Spleen (tissue), 11 donors: Measurements from ENCODE around the gene KRTAP10-1. TPM values are rescaled to one million over a fixed set of nuclear protein-coding genes. Genes with fewer than 3 reads are reported as not detected.
A peak's percentile ranks its signal among the peaks of the same experiment; 100 is the strongest.
"Not testable (repeated sequence)": the region's sequence is repeated elsewhere in the genome, so short reads cannot be mapped to it uniquely, and the experiment has no call there.

ENCODE experiments used
- DNase-seq: peaks from one replicate; pipeline ENCODE4 v3.0.0-alpha.2; 2020
- H3K27ac ChIP-seq, 8 donors: fragments of 200-600 bp; sonication (generic) in 7 of 8; 1 replicate in 4 of 8; 2 replicates in 4 of 8; pipeline versions ENCODE4 v1.5.0 to v1.8.0; 2016 to 2021; ENCODE audit warnings: inconsistent platforms in 4 of 8, mild to moderate bottlenecking in 4 of 8, moderate library complexity in 1 of 8
- H3K27me3 ChIP-seq, 7 donors: fragments of 200-600 bp; sonication (generic) in 6 of 7; replicated peaks in 1 of 7; 1 replicate in 4 of 7; 2 replicates in 3 of 7; pipeline versions ENCODE4 v1.5.0 to v1.8.0; 2016 to 2021; ENCODE audit warnings: inconsistent platforms in 3 of 7, mild to moderate bottlenecking in 1 of 7
- H3K36me3 ChIP-seq, 6 donors: fragments of 200-600 bp; sonication (generic) in 5 of 6; 1 replicate in 4 of 6; 2 replicates in 2 of 6; pipeline versions ENCODE4 v1.5.0 to v1.8.0; 2016 to 2021; ENCODE audit warnings: inconsistent platforms in 2 of 6
- H3K4me1 ChIP-seq, 6 donors: fragments of 200-600 bp; sonication (generic) in 5 of 6; 1 replicate in 3 of 6; 2 replicates in 3 of 6; pipeline versions ENCODE4 v1.5.0 to v1.8.0; 2016 to 2021; ENCODE audit warnings: inconsistent platforms in 3 of 6
- H3K4me3 ChIP-seq, 8 donors: fragments of 200-600 bp; sonication (generic) in 7 of 8; 1 replicate in 4 of 8; 2 replicates in 4 of 8; pipeline versions ENCODE4 v1.5.0 to v1.8.0; 2016 to 2021; ENCODE audit warnings: inconsistent platforms in 4 of 8, mild to moderate bottlenecking in 4 of 8, moderate library complexity in 2 of 8
- H3K9me3 ChIP-seq, 8 donors: fragments of 200-600 bp; sonication (generic) in 7 of 8; 1 replicate in 4 of 8; 2 replicates in 4 of 8; pipeline versions ENCODE4 v1.5.0 to v1.8.0; 2016 to 2021; ENCODE audit warnings: inconsistent platforms in 4 of 8
- POLR2A ChIP-seq, 3 donors: fragments of 450-650 bp; IDR thresholded peaks; one replicate each; pipeline ENCODE4 v1.5.1; 2017; ENCODE audit warnings: antibody characterized with exemption in 3 of 3, mild to moderate bottlenecking in 1 of 3
- POLR2AphosphoS5 ChIP-seq, 3 donors: sonication (generic); formaldehyde crosslinking; IDR thresholded peaks; one replicate each; pipeline ENCODE4 v1.5.1; 2017; ENCODE audit warnings: antibody characterized with exemption in 3 of 3
- WGBS, 5 donors: extraction: QIAGEN DNeasy Blood & Tissue Kit in 3 of 5; methylation state at CpG; one replicate each; pipeline versions ENCODE4 v1.1.5 to v1.1.7; 2013 to 2018; 5-methylcytosine and 5-hydroxymethylcytosine counted together
- intact Hi-C: fragments of 100-400 bp; cut with DNase I; formaldehyde crosslinking; loops from one replicate; pipeline ENCODE4 v1.15.0; 2023; ENCODE audit warnings: low total_unique reads
- polyA plus RNA-seq, 3 donors: library from polyadenylated mRNA; stranded (reverse); fragments of 200-250 nt; gene quantifications; one replicate each; pipeline ENCODE4 v1.2.1, GENCODE V29; 2013
- total RNA-seq, 7 donors: library from RNA; depleted of rRNA in 3 of 7; stranded (reverse); fragments of >200 nt in 3 of 7; fragmentation: NEBNext Ultra II Directional in 4 of 7; extraction: Animal tissue kit (Norgen Biotek cat#: 25700) in 4 of 7; gene quantifications; one replicate each; pipeline versions ENCODE4 v1.1.0 to v1.2.1, GENCODE V29; 2016 to 2021
- TF ChIP-seq, protein P1 (sequence below), 11 experiments: fragments of 200-600 bp in 7 of 11; fragments of 450-650 bp in 4 of 11; sonication (generic) in 4 of 11; IDR thresholded peaks in 8 of 11; conservative IDR thresholded peaks in 3 of 11; 1 replicate in 7 of 11; 2 replicates in 4 of 11; pipeline versions ENCODE4 v1.4.0 to v1.8.0; 2016 to 2021; ENCODE audit warnings: antibody characterized with exemption in 11 of 11, inconsistent platforms in 4 of 11, mild to moderate bottlenecking in 1 of 11
- donor health status: healthy with polysubstance abuse.
- donor health status: DM: no; HTN: no; CAD: no; lungs with moderate emphysema.
- donor health status: DM: no; HTN: no; CAD: no.
- donor health status: Bipolar disorder and iron deficiency.
- donor health status: healthy.
- donor health status: DM: no; HTN: no; CAD: no.
- donor health status: DM: yes; HTN: yes; CAD: no.

KRTAP10-1 gene
- total and polyA plus RNA-seq, 10 donors = not detected

DNA sequence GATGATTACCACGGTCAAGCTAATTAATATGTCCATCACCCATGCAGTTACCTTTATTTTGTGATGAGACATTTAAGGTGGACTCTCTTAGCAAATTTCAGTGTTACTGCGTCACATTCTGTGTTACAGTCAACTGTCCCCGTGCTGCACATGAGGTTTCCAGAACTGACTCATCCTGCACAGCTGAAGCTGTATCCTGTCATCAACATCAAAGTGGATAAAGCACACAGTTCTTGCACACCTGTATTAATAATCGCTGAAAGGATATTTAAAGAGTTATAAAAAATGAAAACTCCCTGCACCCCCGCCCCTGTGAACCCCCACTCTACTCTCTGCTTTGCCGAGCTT is 43.8 kb upstream of the KRTAP10-1 start:
- H3K36me3 ChIP-seq = no peaks in the 10 kb centered on the region
- H3K4me3 ChIP-seq = no peak overlapping the region
- peaks cover 0 to 25% (median 0%) of the 10 kb centered on the region in 7 donors for H3K27me3 ChIP-seq
- DNase-seq = no peak
- TF ChIP-seq, protein P1, sequence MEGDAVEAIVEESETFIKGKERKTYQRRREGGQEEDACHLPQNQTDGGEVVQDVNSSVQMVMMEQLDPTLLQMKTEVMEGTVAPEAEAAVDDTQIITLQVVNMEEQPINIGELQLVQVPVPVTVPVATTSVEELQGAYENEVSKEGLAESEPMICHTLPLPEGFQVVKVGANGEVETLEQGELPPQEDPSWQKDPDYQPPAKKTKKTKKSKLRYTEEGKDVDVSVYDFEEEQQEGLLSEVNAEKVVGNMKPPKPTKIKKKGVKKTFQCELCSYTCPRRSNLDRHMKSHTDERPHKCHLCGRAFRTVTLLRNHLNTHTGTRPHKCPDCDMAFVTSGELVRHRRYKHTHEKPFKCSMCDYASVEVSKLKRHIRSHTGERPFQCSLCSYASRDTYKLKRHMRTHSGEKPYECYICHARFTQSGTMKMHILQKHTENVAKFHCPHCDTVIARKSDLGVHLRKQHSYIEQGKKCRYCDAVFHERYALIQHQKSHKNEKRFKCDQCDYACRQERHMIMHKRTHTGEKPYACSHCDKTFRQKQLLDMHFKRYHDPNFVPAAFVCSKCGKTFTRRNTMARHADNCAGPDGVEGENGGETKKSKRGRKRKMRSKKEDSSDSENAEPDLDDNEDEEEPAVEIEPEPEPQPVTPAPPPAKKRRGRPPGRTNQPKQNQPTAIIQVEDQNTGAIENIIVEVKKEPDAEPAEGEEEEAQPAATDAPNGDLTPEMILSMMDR (IDR thresholded peaks at IDR 0.05 in 8 of 11, conservative IDR thresholded peaks at IDR 0.05 in 3 of 11) = no peak
- no peak for TF ChIP-seq POLR2A (IDR thresholded peaks at IDR 0.05)
- TF ChIP-seq POLR2AphosphoS5 (IDR thresholded peaks at IDR 0.05) = no peak
- intact Hi-C loops = no loop called here
- H3K27ac ChIP-seq = no peak overlapping the region
- peaks cover 0 to 34% (median 22%) of the 10 kb centered on the region in 8 donors for H3K9me3 ChIP-seq
- 71 to 80% (median 77%) methylated on average over 6 of the region's 6 CpGs for WGBS, 5 donors
- H3K4me1 ChIP-seq = no peaks in the 10 kb centered on the region

DNA sequence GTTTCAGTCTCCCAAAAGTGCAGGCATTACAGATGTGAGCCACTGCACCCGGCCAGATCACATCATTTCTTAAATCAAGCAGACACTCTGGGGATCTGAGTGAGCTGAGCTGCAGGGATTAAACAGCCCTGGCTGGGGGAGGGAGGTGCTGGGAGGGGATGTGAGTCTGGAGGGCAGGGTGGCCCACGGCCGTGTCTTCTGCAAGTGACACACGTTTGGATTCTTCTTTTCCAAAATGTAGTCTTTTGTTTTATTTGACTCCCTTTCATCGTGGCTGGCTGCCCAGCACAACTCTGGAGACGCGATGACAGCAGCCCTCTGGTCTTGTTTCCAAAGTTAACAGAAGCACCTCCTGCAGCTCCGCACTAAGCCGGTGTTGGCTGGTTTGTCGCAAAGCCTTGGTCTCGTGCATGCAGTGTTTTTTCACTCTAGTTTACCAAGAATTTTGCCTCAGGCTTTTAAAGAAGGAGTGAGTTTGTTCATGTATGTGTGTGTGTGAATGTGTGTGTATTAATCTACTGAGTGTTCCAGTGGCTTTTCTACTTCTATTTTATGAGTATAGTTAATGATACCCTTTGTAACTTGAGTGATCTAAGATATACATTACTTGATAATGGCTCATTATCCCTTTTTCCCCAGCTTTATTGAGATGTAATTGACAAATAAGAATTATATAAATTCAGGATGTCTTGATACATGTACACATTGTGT is 43.2 kb upstream of the KRTAP10-1 start:
- WGBS, 5 donors = 50 to 63% (median 54%) methylated on average over 11 of the region's 11 CpGs
- Histone ChIP-seq H3K4me3 (no peak overlapping the region), H3K27me3 (peaks cover 0 to 25% (median 0%) of the 10 kb centered on the region in 7 donors), H3K9me3 (peaks cover 0 to 39% (median 22%) of the 10 kb centered on the region in 8 donors), H3K27ac (no peak overlapping the region), H3K36me3 (no peaks in the 10 kb centered on the region), H3K4me1 (no peaks in the 10 kb centered on the region)
- DNase-seq = no peak
- intact Hi-C loops = no loop called here
- TF ChIP-seq, protein P1 (IDR thresholded peaks at IDR 0.05 in 8 of 11, conservative IDR thresholded peaks at IDR 0.05 in 3 of 11) = no peak
- no peak for TF ChIP-seq POLR2AphosphoS5 (IDR thresholded peaks at IDR 0.05)
- TF ChIP-seq POLR2A (IDR thresholded peaks at IDR 0.05) = no peak

DNA sequence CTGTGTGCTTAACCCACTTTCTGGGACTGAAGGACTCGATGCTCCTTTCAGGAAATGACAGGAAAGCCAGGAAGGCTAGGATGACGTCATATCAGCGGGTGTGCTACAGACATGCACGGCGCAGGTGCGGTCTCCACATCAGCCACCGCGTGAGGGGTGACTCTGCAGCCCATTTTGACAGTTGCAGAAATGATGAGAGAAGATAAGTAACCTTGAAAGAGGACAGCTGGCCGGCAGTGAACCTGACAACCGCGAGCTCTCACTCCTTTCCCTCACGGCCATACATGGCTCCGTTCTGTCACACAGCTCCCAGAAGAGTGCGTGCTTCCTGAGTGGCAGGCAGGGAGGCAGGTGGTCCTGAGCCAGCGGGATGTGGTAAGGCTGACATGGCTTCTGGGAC is 42.1 kb upstream of the KRTAP10-1 start:
- intact Hi-C loops = no loop called here

DNA sequence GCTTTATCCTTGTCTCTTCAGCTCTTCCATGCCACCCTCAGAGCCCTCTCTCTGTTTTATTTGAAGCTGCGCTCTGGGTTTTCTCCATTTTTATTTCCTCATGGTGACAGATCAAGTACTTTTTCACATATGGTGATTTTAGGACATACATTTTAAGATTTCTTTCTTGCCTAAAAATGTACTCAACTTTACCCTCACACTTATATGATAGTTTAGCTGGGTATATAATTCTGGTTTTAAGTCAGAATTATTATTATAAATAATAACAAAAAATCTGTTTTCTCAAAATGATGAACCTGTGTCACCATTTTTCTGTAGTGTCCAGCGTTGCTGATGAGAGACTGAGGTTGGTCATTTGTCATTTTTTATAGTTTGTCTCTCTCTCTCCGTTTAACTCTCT is 41.2 kb upstream of the KRTAP10-1 start:
- Histone ChIP-seq H3K4me1 (no peaks in the 10 kb centered on the region), H3K36me3 (no peaks in the 10 kb centered on the region), H3K27ac (peak overlapping the region in 5 of 8 donors; percentile 5 to 57 (median 46)), H3K27me3 (peaks cover 0 to 21% (median 0%) of the 10 kb centered on the region in 7 donors), H3K9me3 (peaks cover 3 to 59% (median 38%) of the 10 kb centered on the region in 8 donors), H3K4me3 (no peak overlapping the region)
- DNase-seq = no peak
- TF ChIP-seq POLR2AphosphoS5 (IDR thresholded peaks at IDR 0.05) (no peak), POLR2A (IDR thresholded peaks at IDR 0.05) (no peak)
- 64 to 81% (median 74%) methylated on average over 3 of the region's 3 CpGs for WGBS, 5 donors
- intact Hi-C loops = no loop called here

More for the DNA sequence above, 42.1 kb upstream of the KRTAP10-1 start:
- no peak overlapping the region for H3K4me3 ChIP-seq
- H3K27ac ChIP-seq = peak overlapping the region in 4 of 8 donors; percentile 26 to 57 (median 50)
- DNase-seq = peak; percentile 31
- TF ChIP-seq, protein P1 (IDR thresholded peaks at IDR 0.05 in 8 of 11, conservative IDR thresholded peaks at IDR 0.05 in 3 of 11) = no peak
- TF ChIP-seq POLR2A (IDR thresholded peaks at IDR 0.05) = no peak
- no peak for TF ChIP-seq POLR2AphosphoS5 (IDR thresholded peaks at IDR 0.05)
- 61 to 72% (median 66%) methylated on average over 15 of the region's 15 CpGs for WGBS, 5 donors
- no peaks in the 10 kb centered on the region for H3K36me3 ChIP-seq
- H3K4me1 ChIP-seq = no peaks in the 10 kb centered on the region
- peaks cover 0 to 25% (median 0%) of the 10 kb centered on the region in 7 donors for H3K27me3 ChIP-seq
- peaks cover 3 to 51% (median 29%) of the 10 kb centered on the region in 8 donors for H3K9me3 ChIP-seq

DNA sequence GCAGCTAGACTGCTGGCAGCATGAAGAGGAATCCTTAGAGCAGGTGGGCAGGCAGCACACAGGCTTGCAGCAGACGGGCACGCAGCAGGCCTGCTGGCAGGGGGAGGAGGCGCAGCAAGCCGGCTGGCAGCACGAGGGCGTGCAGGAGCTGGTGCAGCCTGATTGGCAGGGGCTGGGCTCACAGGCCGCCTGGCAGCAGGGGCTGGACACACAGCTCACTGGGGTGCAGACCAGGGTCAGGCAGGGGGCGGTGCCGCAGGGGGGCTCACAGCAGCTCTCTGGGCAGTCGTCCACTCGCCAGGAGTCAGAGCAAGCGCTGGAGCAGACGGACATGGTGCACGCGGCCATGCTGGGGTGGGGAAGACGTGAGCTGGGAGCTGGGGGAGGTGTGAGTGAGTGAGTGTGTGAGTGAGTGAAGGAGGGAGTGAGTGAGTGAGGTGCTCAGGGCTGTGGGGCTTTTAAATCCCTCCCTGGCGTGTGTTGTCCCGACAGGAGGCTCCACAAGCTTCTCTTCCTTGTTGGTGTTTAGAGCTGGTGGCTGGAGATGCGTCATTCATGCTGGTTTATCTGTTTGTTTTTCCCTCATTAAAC is 40.3 kb upstream of the KRTAP10-1 start, which contains the start of gene KRTAP10-5:
KRTAP10-5 (minus strand) TSS at position 374 of the 591 bp plus-strand sequence; CDS start at position 348, 26 bp downstream.
- peak; percentile 57 for DNase-seq

More for the DNA sequence above, 40.3 kb upstream of the KRTAP10-1 start, which contains the start of gene KRTAP10-5:
- H3K4me3 ChIP-seq, H3K4me1 ChIP-seq, intact Hi-C loops, H3K36me3 ChIP-seq: not testable (repeated sequence)
- H3K9me3 ChIP-seq = peaks cover 3 to 54% (median 38%) of the 10 kb centered on the region in 8 donors
- peak within 1 kb of the TSS in 5 of 8 donors; percentile 5 to 57 (median 46) for H3K27ac ChIP-seq
- WGBS, 5 donors = 51 to 73% (median 64%) methylated on average over 13 to 19 of the region's 19 CpGs
- H3K27me3 ChIP-seq = peaks cover 0 to 14% (median 0%) of the 10 kb centered on the region in 7 donors
